CD4-positive, alpha-beta T cell treated with Interleukin-17A for 1 hour (primary cell): ENCODE measurements around the gene FOXC1.

ENCODE experiments used
- DNase-seq: peaks from one replicate; pipeline ENCODE4 v3.0.0-alpha.2; 2020

Gene FOXC1

GRCh38 chr6:1612974-1613306, 3.2 kb downstream of the FOXC1 start:
- DNase-seq, result no peak

- no peak for DNase-seq
These were observed 3.6 kb downstream of the FOXC1 start for GRCh38 chr6:1613346-1613687.

GRCh38 chr6:1613688-1614447, 4.2 kb downstream of the FOXC1 start:
- DNase-seq, result no peak

- DNase-seq, result no peak
These were observed 4.9 kb downstream of the FOXC1 start for GRCh38 chr6:1614448-1615150.

- DNase-seq, result no peak
These were observed 5.6 kb downstream of the FOXC1 start for GRCh38 chr6:1615151-1615852.

GRCh38 chr6:1615853-1616420, 6.2 kb downstream of the FOXC1 start:
- no peak for DNase-seq

GRCh38 chr6:1616701-1617463, 7.2 kb downstream of the FOXC1 start:
- DNase-seq, result no peak

GRCh38 chr6:1617466-1618310, 8.0 kb downstream of the FOXC1 start:
- DNase-seq, result no peak

- DNase-seq, result no peak
These were observed 8.8 kb downstream of the FOXC1 start for GRCh38 chr6:1618311-1619097.

- DNase-seq, result no peak
These were observed 9.5 kb downstream of the FOXC1 start for GRCh38 chr6:1619098-1619672.

GRCh38 chr6:1619673-1620503, 10.2 kb downstream of the FOXC1 start:
- DNase-seq, result no peak

- DNase-seq, result no peak
These were observed 10.9 kb downstream of the FOXC1 start for GRCh38 chr6:1620504-1621069.

- DNase-seq, result no peak
These were observed 11.5 kb downstream of the FOXC1 start for GRCh38 chr6:1621070-1621701.

GRCh38 chr6:1622220-1622850, 12.6 kb downstream of the FOXC1 start:
- no peak for DNase-seq

- no peak for DNase-seq
These were observed 13.4 kb downstream of the FOXC1 start for GRCh38 chr6:1622851-1623768.

- DNase-seq, result no peak
These were observed 14.0 kb downstream of the FOXC1 start for GRCh38 chr6:1623769-1624057.

- no peak for DNase-seq
These were observed 14.5 kb downstream of the FOXC1 start for GRCh38 chr6:1624058-1624850.
